GM12878 (cell line): ENCODE measurements around the gene PRKCZ. TPM values are rescaled to one million over a fixed set of nuclear protein-coding genes. Genes with fewer than 3 reads are reported as not detected.
A peak's percentile ranks its signal among the peaks of the same experiment; 100 is the strongest.

ENCODE experiments used
- ATAC-seq: fragments of 200-7000 bp; cut with Tn5 transposase; 3 replicates; pipeline ENCODE4 v1.9.1; 2020; ENCODE audit warnings: mild to moderate bottlenecking, moderate library complexity
- BruUV-seq: library from RNA; stranded (reverse); fragments of 400-500 nt; replicated peaks from 2 replicates; lab custom pipeline; 2021; lab: Mats Ljungman, UMichigan
- CTCF ChIA-PET: fragments of 300-600 bp; sonication (Branson Sonifier 250); formaldehyde crosslinking; extraction: SDS; loops from one replicate; lab custom pipeline; 2021; ENCODE audit warnings: inconsistent platforms; lab: Yijun Ruan, JAX
- POLR2A ChIA-PET: fragments of 350-600 bp; formaldehyde crosslinking; extraction: SDS; loops from one replicate; lab custom pipeline; 2021; ENCODE audit warnings: inconsistent platforms; lab: Charles Lee
- RAD21 ChIA-PET: fragments of 300-600 bp; sonication (Branson Sonifier 250); formaldehyde crosslinking; loops from one replicate; lab custom pipeline; 2023; ENCODE audit warnings: antibody characterized with exemption; ENCODE audit not compliant: unreplicated experiment; lab: Charles Lee
- SMC1A ChIA-PET: fragments of 300-600 bp; sonication (Branson Sonifier 250); formaldehyde crosslinking; loops from one replicate; lab custom pipeline; 2023; ENCODE audit not compliant: unreplicated experiment, uncharacterized antibody; lab: Charles Lee
- DNase-seq: peaks from one replicate; pipeline ENCODE4 v3.0.0-alpha.2; 2011; ENCODE audit warnings: low read depth, low spot score
- FAIRE-seq: peaks from 3 replicates; lab custom pipeline; 2011; peaks lifted over from hg19 to GRCh38; lab: Jason Lieb, UNC
- H2AFZ ChIP-seq: 2 replicates; pipeline ENCODE4 v1.6.0; 2011; ENCODE audit warnings: low read depth, low read length, control low read depth; ENCODE audit not compliant: control insufficient read depth
- H3K27ac ChIP-seq: 2 replicates; pipeline ENCODE4 v1.5.1; 2011; ENCODE audit warnings: control low read depth; ENCODE audit not compliant: control insufficient read depth, insufficient read depth
- H3K27me3 ChIP-seq, 2 experiments: replicated peaks in 1 of 2; 2 replicates each; pipeline versions ENCODE4 v1.6.0 to v1.6.1; 2011; ENCODE audit warnings: low read length in 1 of 2; ENCODE audit not compliant: control insufficient read depth in 2 of 2, insufficient read depth in 2 of 2
- H3K36me3 ChIP-seq, 2 experiments: 2 replicates each; pipeline ENCODE4 v1.5.1; 2011; ENCODE audit warnings: low read length in 1 of 2; ENCODE audit not compliant: control insufficient read depth in 2 of 2, insufficient read depth in 2 of 2
- H3K4me1 ChIP-seq: 2 replicates; pipeline ENCODE4 v1.6.1; 2011; ENCODE audit warnings: mild to moderate bottlenecking, low read length, moderate library complexity, mixed read lengths; ENCODE audit not compliant: control insufficient read depth, insufficient read depth
- H3K4me2 ChIP-seq: 2 replicates; pipeline ENCODE4 v1.6.0; 2011; ENCODE audit warnings: control low read depth; ENCODE audit not compliant: control insufficient read depth, insufficient read depth
- H3K4me3 ChIP-seq: fragments of 200-600 bp; sonication (generic); 2 replicates; pipeline ENCODE4 v1.5.1; 2016
- H3K79me2 ChIP-seq: 2 replicates; pipeline ENCODE4 v1.6.0; 2011; ENCODE audit warnings: low read length; ENCODE audit not compliant: control insufficient read depth, insufficient read depth
- H3K9ac ChIP-seq: 2 replicates; pipeline ENCODE4 v1.8.0; 2011; ENCODE audit warnings: low read length, control low read depth, mixed read lengths; ENCODE audit not compliant: control insufficient read depth, insufficient read depth
- H3K9me3 ChIP-seq: replicated peaks from 3 replicates; pipeline ENCODE4 v1.5.1; 2011; ENCODE audit warnings: mild to moderate bottlenecking, low read length; ENCODE audit not compliant: control insufficient read depth, insufficient read depth
- H4K20me1 ChIP-seq: 2 replicates; pipeline ENCODE4 v1.6.0; 2011; ENCODE audit not compliant: control insufficient read depth, insufficient read depth
- ELK1 ChIP-seq: IDR thresholded peaks from 2 replicates; pipeline ENCODE4 v1.6.1; 2012; ENCODE audit warnings: low read depth, low read length, improper control_type of control experiment
- PRDM15 ChIP-seq: fragments of 450-650 bp; formaldehyde crosslinking; IDR thresholded peaks from 2 replicates; pipeline ENCODE4 v1.4.0; 2020; ENCODE audit warnings: mild to moderate bottlenecking, moderate library complexity
- WGBS: methylation state at CpG from one replicate; pipeline ENCODE4 v1.1.6; 2016; ENCODE audit warnings: low lambda C conversion rate; ENCODE audit not compliant: insufficient replicate concordance, insufficient coverage; ENCODE audit errors: missing lambda C conversion rate; 5-methylcytosine and 5-hydroxymethylcytosine counted together
- in situ Hi-C: fragments of 300-500 bp; cut with MboI; formaldehyde crosslinking; loops from 9 replicates; pipeline ENCODE4 v1.14.3; 2018; ENCODE audit warnings: mixed read lengths
- intact Hi-C: fragments of 100-400 bp; cut with micrococcal nuclease; formaldehyde crosslinking; loops from one replicate; pipeline ENCODE4 v1.14.2; 2022; ENCODE audit not compliant: unreplicated experiment
- polyA plus RNA-seq, 11 experiments: library from polyadenylated mRNA; depleted of rRNA in 4 of 11; unstranded in 6 of 11; stranded (reverse) in 5 of 11; fragments of >200 nt; fragmentation: Nextera tagmentation in 4 of 11; fragmentation: Illumina TruSeq in 1 of 11; extraction: Ambion mirVana in 4 of 11; extraction: Trizol in 1 of 11; gene quantifications; 1 replicate in 1 of 11; 2 replicates in 10 of 11; pipeline versions ENCODE4 v1.2.1 to v1.2.3, GENCODE V29; 2011 to 2016; ENCODE audit warnings: inconsistent platforms in 2 of 11, missing spikeins in 2 of 11, low read depth in 1 of 11
- total RNA-seq, 4 experiments: library from RNA; depleted of rRNA in 3 of 4; stranded (reverse); fragments of >200 nt in 3 of 4; fragmentation: Illumina TruSeq in 1 of 4; extraction: Trizol in 1 of 4; gene quantifications; 2 replicates each; pipeline versions ENCODE4 v1.2.1 to v1.2.3, GENCODE V29; 2013 to 2021
- TF ChIP-seq, protein P1 (sequence below), 3 experiments: IDR thresholded peaks in 2 of 3; conservative IDR thresholded peaks in 1 of 3; 2 replicates each; pipeline ENCODE4 v1.5.1; 2011; ENCODE audit warnings: low read depth in 3 of 3, low read length in 3 of 3, mild to moderate bottlenecking in 3 of 3, control low read depth in 2 of 3, moderate library complexity in 2 of 3, inconsistent platforms in 1 of 3, mixed read lengths in 1 of 3; ENCODE audit not compliant: control insufficient read depth in 2 of 3, insufficient read depth in 1 of 3; ENCODE audit errors: extremely low read depth in 1 of 3

The PRKCZ gene
- total and polyA plus RNA-seq, 10 of the 15 experiments (the other 5 are each of a cell fraction or from before 2014, with no cell fraction given) = 0.05 to 1.9 (median 0.64) TPM; not detected in 1

DNA sequence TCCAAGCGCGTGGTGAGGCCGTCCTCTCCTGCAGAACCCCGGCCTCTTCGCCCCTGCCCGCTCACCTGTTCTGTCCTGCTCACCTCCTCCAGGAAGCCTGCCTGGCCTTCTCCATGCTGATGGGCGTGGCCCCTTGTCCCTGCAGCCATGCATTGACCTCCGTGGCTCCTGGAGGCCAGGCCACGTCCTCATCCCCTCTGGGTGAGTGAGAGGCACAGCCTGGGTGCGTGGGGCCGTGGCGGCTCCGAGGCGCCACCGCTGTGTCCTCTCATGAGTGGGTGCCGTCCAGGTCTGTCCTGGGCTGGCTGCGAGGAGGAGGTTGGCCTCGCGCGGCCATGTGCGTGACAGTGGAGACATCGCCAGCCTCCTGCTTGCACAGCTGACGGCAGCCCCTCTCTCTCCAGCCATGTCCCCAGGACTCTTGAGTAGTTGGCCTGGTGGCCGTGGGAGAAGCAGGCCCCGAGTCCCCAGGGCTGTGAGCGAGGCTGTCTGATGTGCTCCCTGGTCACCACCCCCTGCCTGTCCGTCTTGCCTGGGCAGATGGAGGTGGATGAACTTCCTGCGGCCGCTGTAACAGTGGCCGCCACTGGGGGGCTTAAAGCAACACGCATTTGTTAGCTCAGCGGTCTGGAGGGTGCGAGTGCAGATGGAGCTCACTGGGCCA lies 58.1 kb downstream of the PRKCZ start:
- CTCF ChIA-PET = no interaction called here
- no peak overlapping the region for H3K4me3 ChIP-seq
- BruUV-seq = no TSS peak

More for the DNA sequence above, 58.1 kb downstream of the PRKCZ start:
- H2AFZ ChIP-seq = no peak overlapping the region
- SMC1A ChIA-PET = no interaction called here
- no peak overlapping the region for H3K4me2 ChIP-seq
- TF ChIP-seq ELK1 = no peak
- TF ChIP-seq, protein P1, sequence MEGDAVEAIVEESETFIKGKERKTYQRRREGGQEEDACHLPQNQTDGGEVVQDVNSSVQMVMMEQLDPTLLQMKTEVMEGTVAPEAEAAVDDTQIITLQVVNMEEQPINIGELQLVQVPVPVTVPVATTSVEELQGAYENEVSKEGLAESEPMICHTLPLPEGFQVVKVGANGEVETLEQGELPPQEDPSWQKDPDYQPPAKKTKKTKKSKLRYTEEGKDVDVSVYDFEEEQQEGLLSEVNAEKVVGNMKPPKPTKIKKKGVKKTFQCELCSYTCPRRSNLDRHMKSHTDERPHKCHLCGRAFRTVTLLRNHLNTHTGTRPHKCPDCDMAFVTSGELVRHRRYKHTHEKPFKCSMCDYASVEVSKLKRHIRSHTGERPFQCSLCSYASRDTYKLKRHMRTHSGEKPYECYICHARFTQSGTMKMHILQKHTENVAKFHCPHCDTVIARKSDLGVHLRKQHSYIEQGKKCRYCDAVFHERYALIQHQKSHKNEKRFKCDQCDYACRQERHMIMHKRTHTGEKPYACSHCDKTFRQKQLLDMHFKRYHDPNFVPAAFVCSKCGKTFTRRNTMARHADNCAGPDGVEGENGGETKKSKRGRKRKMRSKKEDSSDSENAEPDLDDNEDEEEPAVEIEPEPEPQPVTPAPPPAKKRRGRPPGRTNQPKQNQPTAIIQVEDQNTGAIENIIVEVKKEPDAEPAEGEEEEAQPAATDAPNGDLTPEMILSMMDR (IDR thresholded peaks at IDR 0.05 in 2 of 3, conservative IDR thresholded peaks at IDR 0.05 in 1 of 3; ENCODE audit: control insufficient read depth in 2 of 3, extremely low read depth in 1 of 3, insufficient read depth in 1 of 3, low read depth in 3 of 3, low read length in 3 of 3) = peak in 1 of 3 experiments; percentile 28; a peak in 1 of 6 replicates
- no peak for TF ChIP-seq PRDM15 (CRISPR knock-in tag)
- TF ChIP-seq, all 136 proteins: peak for 1
- WGBS = 82% methylated on average over 32 of the region's 33 CpGs
- Histone ChIP-seq H3K27ac (no peak overlapping the region), H3K9me3 (no peaks in the 10 kb centered on the region), H3K9ac (no peak overlapping the region), H3K4me1 (peaks cover 7% of the 10 kb centered on the region), H3K36me3 (no peaks in the 10 kb centered on the region), H3K27me3 (no peaks in the 10 kb centered on the region), H4K20me1 (no peaks in the 10 kb centered on the region), H3K79me2 (no peaks in the 10 kb centered on the region)
- intact Hi-C loops (no loop called here), in situ Hi-C loops (loop anchor here (5.0 kb wide), 1 partner anchor 49 kb away; no protein-coding TSS in a partner anchor)
- RAD21 ChIA-PET = no interaction called here
- FAIRE-seq (no peak), ATAC-seq (no peak), DNase-seq (no peak)
- POLR2A ChIA-PET = no interaction called here
